Motor neuron (in vitro differentiated cells): ENCODE data around the gene UNCX. TPM values are rescaled to one million over a fixed set of nuclear protein-coding genes. Genes with fewer than 3 reads are reported as not detected.

ENCODE experiments used
- ATAC-seq, 8 experiments: fragments of 200-7000 bp; cut with Tn5 transposase; replicated peaks in 6 of 8; 2 replicates each; pipeline ENCODE4 v1.8.0; 2021; ENCODE audit warnings: mild to moderate bottlenecking in 8 of 8, moderate library complexity in 8 of 8
- H3K27ac ChIP-seq, 2 donors: fragments of 250-450 bp; sonication (Bioruptor Pico); 2 replicates each; pipeline ENCODE4 v1.9.0; 2021; ENCODE audit warnings: antibody characterized with exemption in 2 of 2, mild to moderate bottlenecking in 2 of 2, moderate library complexity in 1 of 2
- H3K4me1 ChIP-seq, 2 donors: fragments of 250-450 bp; sonication (Bioruptor Pico); replicated peaks in 1 of 2; 2 replicates each; pipeline ENCODE4 v1.6.1; 2021; ENCODE audit warnings: antibody characterized with exemption in 2 of 2, mild to moderate bottlenecking in 2 of 2, moderate library complexity in 1 of 2
- H3K4me3 ChIP-seq, 5 donors: fragments of 250-450 bp; sonication (Bioruptor Pico); 2 replicates each; pipeline ENCODE4 v1.9.0; 2021; ENCODE audit warnings: antibody characterized with exemption in 5 of 5, mild to moderate bottlenecking in 5 of 5, moderate library complexity in 4 of 5
- WGBS, 10 experiments: fragments of 450-650 bp; shearing (Covaris generic); methylation state at CpG; one replicate each; pipeline ENCODE4 v1.0.0; 2022; 5-methylcytosine and 5-hydroxymethylcytosine counted together
- in situ Hi-C, 9 experiments: fragments of 400-800 bp; cut with MboI; loops; one replicate each; pipeline ENCODE4 v1.15.0; 2021; ENCODE audit warnings: low sequenced_read_pairs in 9 of 9, low pct_unique_long_range_greater_than_20kb in 2 of 9; ENCODE audit not compliant: unreplicated experiment in 9 of 9
- total RNA-seq, 8 experiments: library from RNA; unstranded; fragments of 300-600 nt; gene quantifications; 2 replicates each; pipeline versions ENCODE4 v1.2.3 to v1.2.4, GENCODE V29; 2022

UNCX gene
- total RNA-seq, 8 experiments from 2014 or later = 0.13 to 0.38 (median 0.18) TPM; not detected in 4

DNA sequence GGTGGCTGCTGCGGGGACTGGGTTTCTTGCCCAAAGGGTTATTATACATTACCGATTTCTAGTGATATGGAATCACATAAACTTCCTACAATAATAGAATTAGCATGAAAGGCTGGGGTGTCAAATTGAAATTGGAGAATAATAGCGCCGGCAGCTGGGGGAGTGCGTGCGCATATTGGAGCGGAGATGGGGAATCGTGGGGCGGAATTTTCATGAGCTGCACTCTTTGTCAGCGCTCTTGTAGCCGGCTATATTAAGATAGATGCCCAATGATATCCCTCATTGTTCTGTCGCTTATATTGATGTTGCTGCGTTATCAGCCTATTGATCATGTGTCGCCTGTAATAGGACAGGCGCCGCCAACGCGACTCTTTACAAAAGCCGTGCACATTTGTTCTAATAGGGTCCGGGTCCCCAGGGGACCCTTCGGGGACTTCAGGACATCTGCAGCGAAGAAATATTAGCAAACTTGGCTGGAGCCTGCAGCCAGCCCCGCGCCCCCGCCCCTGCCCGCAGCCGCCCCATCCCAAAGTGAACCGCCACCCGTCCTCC lies 5.1 kb downstream of the UNCX start:
- no peak overlapping the region for H3K27ac ChIP-seq
- WGBS, 10 experiments = 0 to 15% (median 2%) methylated on average over 2 to 15 of the region's 29 CpGs; no CpG with 5 or more reads in 4 of the 10 experiments
- ATAC-seq = peak in 1 of 8 experiments; percentile 20
- H3K4me1 ChIP-seq = no peaks in the 10 kb centered on the region
- in situ Hi-C loops = no loop called here
- H3K4me3 ChIP-seq = no peak overlapping the region

DNA sequence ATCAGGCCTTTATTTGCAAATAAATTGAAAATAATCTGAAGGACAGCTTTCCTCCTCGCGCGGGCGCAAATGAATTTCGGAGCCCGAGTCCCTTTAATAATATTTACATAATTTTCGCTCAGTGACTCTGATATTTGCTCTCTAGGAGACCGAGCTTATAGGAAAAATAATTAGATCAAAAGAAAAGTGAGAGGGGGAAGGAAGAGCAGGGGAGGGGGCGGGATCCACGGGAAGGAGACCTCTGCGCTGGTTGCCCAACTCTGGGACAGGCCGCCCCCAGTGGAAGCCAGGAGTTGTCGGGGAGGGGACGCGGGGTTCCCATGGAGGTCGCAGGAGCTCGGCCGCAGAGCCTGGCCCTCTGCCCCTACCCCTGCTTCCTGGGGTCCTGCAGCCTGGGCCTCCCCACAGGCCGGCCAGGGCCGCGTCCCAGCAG lies 5.8 kb downstream of the UNCX start:
- peak in 1 of 8 experiments; percentile 4 for ATAC-seq
- no peaks in the 10 kb centered on the region for H3K4me1 ChIP-seq
- no peak overlapping the region for H3K27ac ChIP-seq
- H3K4me3 ChIP-seq = no peak overlapping the region
- in situ Hi-C loops = no loop called here
- WGBS, 10 experiments = 0 to 18% (median 0%) methylated on average over 1 to 10 of the region's 21 CpGs; no CpG with 5 or more reads in 5 of the 10 experiments

- in situ Hi-C loops = no loop called here
- Histone ChIP-seq H3K27ac (no peak overlapping the region), H3K4me1 (no peaks in the 10 kb centered on the region), H3K4me3 (no peak overlapping the region)
- ATAC-seq = peak in 1 of 8 experiments; percentile 18
- WGBS, 10 experiments = 0 to 13% (median 7%) methylated on average over 2 to 24 of the region's 27 CpGs
These were observed 6.5 kb downstream of the UNCX start for GRCh38 chr7:1238931-1239802.

DNA sequence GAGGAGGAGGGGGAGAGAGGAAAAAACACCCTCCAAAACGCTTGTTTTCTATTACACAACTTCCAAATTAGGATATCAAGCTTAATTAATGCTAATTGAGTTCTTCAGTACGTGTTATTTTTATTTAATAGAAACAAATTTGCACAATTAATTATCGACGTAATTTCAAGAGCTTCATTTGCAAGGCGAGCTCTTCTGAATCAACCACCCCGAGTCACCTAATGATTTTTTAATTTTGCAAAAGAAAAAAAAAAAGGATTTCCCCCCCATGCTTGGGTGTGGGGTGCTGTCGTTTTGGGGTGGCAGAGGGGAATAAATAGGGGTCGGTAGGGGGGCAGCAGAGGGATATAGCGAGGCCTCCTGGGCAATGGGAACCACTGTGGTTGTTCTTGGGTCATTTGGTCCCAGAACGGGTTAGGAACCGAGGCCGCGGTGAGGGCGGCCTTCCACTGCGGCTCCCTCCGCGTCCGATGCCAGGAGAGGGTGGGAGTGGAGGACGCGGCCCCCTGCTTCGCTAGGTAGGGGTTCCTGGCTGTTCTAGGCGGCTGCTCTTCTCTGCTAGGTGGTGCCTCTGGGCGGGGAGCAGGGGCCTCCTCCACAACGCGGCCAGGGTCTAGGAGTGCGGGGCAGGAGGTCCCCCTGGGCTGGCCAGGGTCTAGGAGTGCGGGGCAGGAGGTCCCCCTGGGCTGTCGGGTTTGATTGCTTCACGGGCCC lies 7.3 kb downstream of the UNCX start:
- 0 to 20% (median 0%) methylated on average over 1 to 7 of the region's 29 CpGs; no CpG with 5 or more reads in 1 of the 10 experiments for WGBS, 10 experiments
- no peak overlapping the region for H3K27ac ChIP-seq
- in situ Hi-C loops = no loop called here
- H3K4me3 ChIP-seq = no peak overlapping the region
- H3K4me1 ChIP-seq = no peaks in the 10 kb centered on the region
- ATAC-seq = peak in 2 of 8 experiments; percentile 16 to 22

- no peak overlapping the region for H3K4me3 ChIP-seq
- ATAC-seq = no peak
- no peaks in the 10 kb centered on the region for H3K4me1 ChIP-seq
- 0 to 33% (median 0%) methylated on average over 1 to 12 of the region's 40 CpGs; no CpG with 5 or more reads in 2 of the 10 experiments for WGBS, 10 experiments
- H3K27ac ChIP-seq = no peak overlapping the region
- in situ Hi-C loops = no loop called here
These were observed 8.0 kb downstream of the UNCX start for GRCh38 chr7:1240517-1241257.

- in situ Hi-C loops = no loop called here
- Histone ChIP-seq H3K27ac (no peak overlapping the region), H3K4me1 (no peaks in the 10 kb centered on the region), H3K4me3 (no peak overlapping the region)
- ATAC-seq = no peak
- no CpG with 5 or more reads among the region's 38 CpGs for WGBS, 10 experiments
These were observed 8.6 kb downstream of the UNCX start for GRCh38 chr7:1241258-1241602.

- ATAC-seq = no peak
- in situ Hi-C loops = no loop called here
- Histone ChIP-seq H3K27ac (no peak overlapping the region), H3K4me3 (no peak overlapping the region), H3K4me1 (peaks cover 0 to 4% of the 10 kb centered on the region in 2 donors)
- WGBS, 10 experiments = 0 to 40% (median 5%) methylated on average over 1 to 27 of the region's 51 CpGs; no CpG with 5 or more reads in 3 of the 10 experiments
These were observed 9.1 kb downstream of the UNCX start for GRCh38 chr7:1241603-1242255.

DNA sequence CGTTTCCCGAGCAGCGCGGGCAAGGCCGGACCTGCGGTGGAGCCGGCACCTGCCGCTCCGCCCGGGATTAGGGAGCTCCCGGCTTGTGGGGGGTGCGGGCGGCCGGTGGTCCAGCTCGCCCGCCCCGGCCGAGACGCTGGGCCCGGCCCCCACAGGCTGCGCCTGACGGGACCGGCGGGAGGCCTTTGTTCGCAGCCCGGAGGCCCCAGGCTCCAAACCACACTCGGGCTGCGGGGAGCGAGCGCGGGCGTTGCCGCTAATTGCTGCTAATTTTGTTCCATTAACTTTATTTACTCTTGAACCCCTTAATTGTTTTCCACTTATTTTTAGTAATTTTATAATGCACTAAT lies 9.6 kb downstream of the UNCX start:
- in situ Hi-C loops = no loop called here
- H3K4me1 ChIP-seq = peaks cover 0 to 4% of the 10 kb centered on the region in 2 donors

DNA sequence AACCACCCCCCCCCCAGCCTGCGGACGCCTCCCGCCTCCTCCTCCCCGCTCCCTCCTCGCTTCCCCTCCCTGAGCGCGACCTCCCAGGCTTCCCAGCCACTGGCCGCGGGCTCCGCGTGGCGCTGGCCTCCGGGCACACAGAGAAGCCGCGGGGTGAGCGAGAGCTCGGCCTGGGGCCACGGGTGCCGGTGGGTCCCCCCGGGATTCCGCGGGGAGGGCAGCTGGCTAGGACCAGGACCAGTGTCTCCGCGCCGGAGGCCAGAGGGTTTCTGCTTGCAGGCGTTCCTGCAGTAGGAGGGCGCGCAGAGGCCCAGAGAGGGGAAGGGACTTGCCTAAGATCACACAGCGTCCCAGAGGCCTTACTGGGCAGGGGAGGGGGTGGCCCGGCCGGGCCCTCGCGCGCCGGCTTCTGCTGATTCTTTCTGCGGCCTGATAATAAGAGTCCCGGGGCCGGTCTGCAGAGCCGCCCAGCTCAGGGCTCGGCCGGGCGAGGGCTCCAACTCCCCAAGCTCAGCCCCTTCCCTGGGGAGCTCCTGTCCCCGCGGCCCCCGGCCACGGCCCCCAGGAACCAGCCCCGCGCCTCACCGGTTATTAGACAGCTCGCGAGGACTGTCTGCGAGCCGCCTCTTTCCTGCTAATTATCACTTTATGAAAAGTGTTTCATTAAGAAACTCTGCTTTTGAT lies 10.1 kb downstream of the UNCX start:
- WGBS, 10 experiments = 0 to 7% (median 0%) methylated on average over 3 to 8 of the region's 53 CpGs; no CpG with 5 or more reads in 7 of the 10 experiments
- ATAC-seq = no peak
- Histone ChIP-seq H3K27ac (no peak overlapping the region), H3K4me1 (peaks cover 0 to 8% of the 10 kb centered on the region in 2 donors), H3K4me3 (no peak overlapping the region)
- in situ Hi-C loops = no loop called here

More for the DNA sequence above, 9.6 kb downstream of the UNCX start:
- Histone ChIP-seq H3K4me3 (no peak overlapping the region), H3K27ac (no peak overlapping the region)
- WGBS, 10 experiments = 0% methylated on average over 1 to 12 of the region's 33 CpGs; no CpG with 5 or more reads in 7 of the 10 experiments
- no peak for ATAC-seq

DNA sequence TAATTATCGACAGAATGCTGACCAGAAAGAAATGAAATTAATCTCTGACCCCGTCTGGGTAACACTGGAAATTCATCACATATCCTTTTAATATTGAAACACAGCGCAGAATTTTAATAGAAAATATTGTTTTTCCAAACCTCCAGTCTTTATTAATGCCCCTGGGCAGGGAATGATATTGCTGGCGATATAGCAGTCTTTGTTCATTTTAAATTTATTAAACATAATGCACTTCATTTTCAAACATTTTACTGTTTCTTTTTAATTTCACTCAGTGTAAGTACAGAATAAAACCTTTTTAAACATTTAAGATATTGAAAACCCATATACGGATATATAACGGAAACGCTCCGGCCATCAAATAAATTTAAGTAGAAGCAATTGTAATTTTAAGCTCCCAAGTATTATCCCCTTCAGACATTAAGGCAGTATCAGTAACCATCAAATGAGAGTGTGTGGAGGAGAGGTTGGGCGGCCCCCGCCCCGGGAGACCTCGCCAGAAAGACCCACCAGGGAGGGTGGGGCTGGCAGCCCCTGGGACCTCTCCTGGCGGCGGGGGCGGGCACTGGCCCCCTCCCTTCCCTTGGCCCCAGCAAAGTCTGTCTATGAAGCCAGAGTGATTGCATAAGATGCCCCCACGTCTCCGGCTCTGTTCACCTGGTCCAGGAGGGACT lies 10.8 kb downstream of the UNCX start:
- WGBS, 10 experiments = 11 to 49% (median 23%) methylated on average over 3 to 10 of the region's 17 CpGs
- H3K4me1 ChIP-seq = peaks cover 0 to 13% of the 10 kb centered on the region in 2 donors
- H3K27ac ChIP-seq = no peak overlapping the region
- in situ Hi-C loops = no loop called here
- no peak for ATAC-seq
- no peak overlapping the region for H3K4me3 ChIP-seq

DNA sequence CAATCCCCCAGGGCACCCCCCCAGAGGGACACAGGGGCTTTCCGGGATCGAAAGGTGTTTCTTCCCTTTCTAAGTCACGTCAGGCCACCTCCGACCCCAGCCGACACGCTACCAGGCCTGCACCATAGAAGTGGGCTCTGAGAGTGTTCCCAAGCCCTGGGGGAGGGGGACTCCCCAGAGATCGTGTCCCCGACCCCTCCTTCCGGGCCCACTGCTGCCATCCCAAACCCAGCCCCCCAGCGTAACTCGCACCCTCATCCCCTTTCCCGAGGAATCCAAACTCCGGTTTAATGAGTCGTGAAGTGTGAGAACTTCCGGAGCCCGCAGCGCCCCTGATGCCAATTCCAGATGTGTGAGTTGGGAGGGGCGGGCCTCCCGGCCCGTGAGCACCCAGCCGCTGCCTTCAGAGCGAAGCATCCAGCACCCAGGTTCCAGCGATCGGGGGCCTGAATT lies 11.3 kb downstream of the UNCX start:
- in situ Hi-C loops = no loop called here
- Histone ChIP-seq H3K4me1 (peaks cover 0 to 18% of the 10 kb centered on the region in 2 donors), H3K27ac (no peak overlapping the region), H3K4me3 (no peak overlapping the region)
- WGBS, 10 experiments = 72% methylated on average over 8 of the region's 24 CpGs; no CpG with 5 or more reads in 9 of the 10 experiments
- no peak for ATAC-seq
